ENCODE results near the gene KCNK15.
"Not testable (repeated sequence)": the region's sequence is repeated elsewhere in the genome, so short reads cannot be mapped to it uniquely, and the experiment has no call there.

Gene KCNK15

GRCh38 chr20:44756011-44756688 lies 10.5 kb downstream of the KCNK15 start:
- DNase-seq (ENCODE audit: low read depth in 4 of 4, low spot score in 1 of 4), result no peak

DNA sequence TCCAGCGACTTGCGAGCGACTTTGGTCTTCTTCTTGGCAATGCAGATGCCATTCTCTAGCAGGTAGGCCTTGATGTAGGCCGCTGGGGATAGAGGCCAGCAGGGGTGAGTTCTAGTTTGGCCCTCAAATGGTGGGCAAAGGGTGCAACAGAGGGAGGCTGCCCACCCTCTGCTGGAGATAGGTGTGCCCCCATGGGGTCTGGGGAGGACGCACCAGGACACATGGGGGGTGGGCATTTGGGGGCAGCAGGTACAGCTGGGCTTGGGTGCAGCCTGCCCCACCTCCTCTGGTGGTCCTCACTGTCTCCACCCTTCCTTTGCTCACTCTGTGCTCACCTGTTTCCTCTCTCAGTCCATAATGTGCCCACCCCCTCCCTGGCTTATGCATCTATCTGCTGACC lies 11.3 kb downstream of the KCNK15 start:
- DNase-seq (ENCODE audit: low read depth in 4 of 4, low spot score in 1 of 4), result no peak

- DNase-seq (ENCODE audit: low read depth in 4 of 4, low spot score in 1 of 4), result no peak
These were observed 12.8 kb downstream of the KCNK15 start for GRCh38 chr20:44758247-44759101.

DNA sequence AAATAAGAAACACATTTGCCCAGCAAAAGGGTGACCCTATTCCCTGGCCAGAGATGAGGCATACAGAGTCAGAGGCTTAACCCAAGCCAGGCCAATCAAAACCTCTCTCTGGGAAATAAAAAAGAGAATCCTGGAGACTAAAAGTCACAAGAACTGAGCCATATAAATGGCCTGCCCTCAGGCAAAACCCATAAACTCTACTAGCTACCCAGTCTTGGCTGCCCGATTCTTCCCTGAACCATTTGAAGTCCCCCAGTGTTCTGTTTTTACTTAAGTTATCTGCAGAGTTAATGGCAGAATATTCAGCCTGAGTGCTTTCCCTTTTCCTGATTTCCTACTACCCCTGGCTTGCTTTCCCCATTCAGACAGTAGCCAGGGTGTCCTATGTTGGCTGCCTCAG lies 13.9 kb downstream of the KCNK15 start:
- DNase-seq (ENCODE audit: low read depth in 4 of 4, low spot score in 1 of 4), result no peak

DNA sequence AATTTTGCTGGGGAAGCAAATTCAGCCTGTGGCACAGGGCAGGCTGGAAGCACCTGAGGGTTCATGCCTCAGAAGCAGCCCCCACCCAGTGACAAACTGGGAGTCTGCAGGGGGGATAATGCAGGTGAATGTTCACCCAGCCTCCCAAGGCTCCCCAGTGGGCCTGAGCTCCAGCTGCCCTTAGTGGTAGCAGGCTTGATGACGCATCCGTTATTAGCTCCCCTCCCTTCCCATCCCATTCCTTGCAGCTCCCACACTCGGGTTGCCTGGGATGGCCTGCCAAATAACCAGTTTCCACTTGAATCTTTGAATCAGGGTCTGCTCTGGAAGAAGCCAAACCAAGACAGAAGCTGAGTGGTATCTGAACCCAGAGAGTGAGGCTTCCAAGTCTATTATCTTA lies 15.8 kb downstream of the KCNK15 start:
- DNase-seq (ENCODE audit: low read depth in 4 of 4, low spot score in 1 of 4), result no peak

GRCh38 chr20:44762466-44763140 lies 16.9 kb downstream of the KCNK15 start:
- DNase-seq (ENCODE audit: low read depth in 4 of 4, low spot score in 1 of 4), result no peak

- DNase-seq (ENCODE audit: low read depth in 4 of 4, low spot score in 1 of 4), result not testable (repeated sequence)
These were observed 18.1 kb downstream of the KCNK15 start for GRCh38 chr20:44763798-44764197.

GRCh38 chr20:44765091-44765490 lies 19.4 kb downstream of the KCNK15 start:
- DNase-seq (ENCODE audit: low read depth in 4 of 4, low spot score in 1 of 4), result no peak

- no peak for DNase-seq (ENCODE audit: low read depth in 4 of 4, low spot score in 1 of 4)
These were observed 20.2 kb downstream of the KCNK15 start for GRCh38 chr20:44765701-44766347.

DNA sequence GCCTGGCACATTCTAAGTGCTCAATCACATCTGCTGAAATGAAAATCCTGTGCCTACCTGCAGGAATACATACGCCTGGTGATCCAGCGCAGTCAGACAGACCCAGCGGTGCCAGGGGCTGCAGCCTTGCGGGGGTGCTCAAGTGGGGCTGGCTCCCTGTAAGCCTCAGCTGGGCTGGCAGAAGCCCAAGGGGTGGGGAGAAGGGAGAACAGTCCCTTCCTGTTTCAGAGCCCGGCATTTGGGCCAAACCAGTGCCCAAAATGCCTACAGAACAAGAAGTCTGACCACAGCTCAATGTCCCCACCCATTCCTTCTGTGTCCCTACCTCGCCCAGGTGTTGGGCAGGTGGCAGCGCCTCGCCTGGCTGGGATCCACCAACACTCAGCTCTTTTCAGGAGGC lies 22.6 kb downstream of the KCNK15 start:
- DNase-seq (ENCODE audit: low read depth in 4 of 4, low spot score in 1 of 4), result no peak

DNA sequence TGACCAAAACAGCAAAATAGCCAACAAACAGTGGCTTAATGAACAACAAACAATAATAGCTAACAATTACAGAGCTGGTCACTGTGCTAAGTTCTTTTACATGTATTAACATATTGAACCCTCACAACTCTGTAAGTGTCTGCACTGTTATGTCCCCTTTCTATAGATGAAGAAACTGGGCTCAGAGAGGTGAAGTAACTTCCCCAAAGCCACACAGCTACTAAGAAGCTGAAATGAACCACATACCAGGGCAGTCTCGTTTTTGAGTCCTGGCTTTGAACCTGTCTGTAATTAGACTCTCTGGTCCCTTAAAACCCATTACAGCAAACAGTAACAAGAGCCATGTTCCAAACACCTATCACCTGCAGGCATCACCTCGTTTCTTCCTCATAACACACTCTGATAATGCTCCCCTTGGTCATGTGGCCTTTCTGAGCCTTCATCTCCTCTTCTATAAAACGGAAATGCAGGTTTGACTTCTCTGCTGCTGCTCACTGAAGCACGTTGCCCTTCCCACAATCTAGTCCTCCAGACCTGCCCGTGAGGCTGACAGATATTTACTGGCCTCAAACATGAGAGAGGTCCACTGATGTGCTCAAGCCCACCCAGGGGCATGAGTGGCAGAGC lies 23.3 kb downstream of the KCNK15 start:
- DNase-seq (ENCODE audit: low read depth in 4 of 4, low spot score in 1 of 4), result no peak

- no peak for DNase-seq (ENCODE audit: low read depth in 4 of 4, low spot score in 1 of 4)
These were observed 23.8 kb downstream of the KCNK15 start for GRCh38 chr20:44769481-44769863.

DNA sequence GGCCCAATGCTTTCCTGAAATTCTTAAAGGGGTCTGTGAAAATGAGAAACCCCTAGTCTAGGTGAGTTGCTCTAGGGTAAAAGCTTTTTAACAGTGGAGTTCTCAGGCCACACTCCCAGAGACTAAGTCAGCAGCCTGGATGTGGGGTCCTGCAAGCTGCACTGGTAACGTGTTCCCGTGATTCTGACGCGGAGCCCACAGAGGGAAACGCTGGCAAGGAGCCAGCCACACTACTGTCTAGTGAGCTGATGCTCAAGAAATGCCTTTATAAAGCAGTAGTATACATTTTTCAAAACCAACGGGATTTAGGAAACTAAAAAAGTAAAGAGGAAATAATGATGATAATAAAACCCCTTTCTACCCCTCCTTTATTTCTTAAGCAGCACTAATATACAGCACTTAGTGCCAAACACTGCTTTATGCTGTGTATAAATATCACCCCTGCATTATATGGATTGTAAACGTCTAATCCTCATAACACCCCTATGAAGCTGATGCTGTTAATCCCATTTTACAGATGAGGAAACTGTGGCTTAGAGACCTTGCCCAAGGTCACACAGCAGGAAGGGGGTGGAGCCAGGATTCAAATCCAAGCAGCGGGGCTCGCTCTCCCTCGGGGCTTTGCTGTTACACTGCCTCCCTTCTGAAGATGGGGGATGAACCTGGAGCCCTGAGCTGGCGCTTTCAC lies 25.0 kb downstream of the KCNK15 start:
- DNase-seq (ENCODE audit: low read depth in 4 of 4, low spot score in 1 of 4), result no peak

GRCh38 chr20:44771172-44771535 lies 25.5 kb downstream of the KCNK15 start:
- DNase-seq (ENCODE audit: low read depth in 4 of 4, low spot score in 1 of 4), result no peak

- no peak for DNase-seq (ENCODE audit: low read depth in 4 of 4, low spot score in 1 of 4)
These were observed 27.0 kb downstream of the KCNK15 start for GRCh38 chr20:44772636-44773035.

- DNase-seq (ENCODE audit: low read depth in 4 of 4, low spot score in 1 of 4), result no peak
These were observed 27.6 kb downstream of the KCNK15 start for GRCh38 chr20:44773070-44773829.

DNA sequence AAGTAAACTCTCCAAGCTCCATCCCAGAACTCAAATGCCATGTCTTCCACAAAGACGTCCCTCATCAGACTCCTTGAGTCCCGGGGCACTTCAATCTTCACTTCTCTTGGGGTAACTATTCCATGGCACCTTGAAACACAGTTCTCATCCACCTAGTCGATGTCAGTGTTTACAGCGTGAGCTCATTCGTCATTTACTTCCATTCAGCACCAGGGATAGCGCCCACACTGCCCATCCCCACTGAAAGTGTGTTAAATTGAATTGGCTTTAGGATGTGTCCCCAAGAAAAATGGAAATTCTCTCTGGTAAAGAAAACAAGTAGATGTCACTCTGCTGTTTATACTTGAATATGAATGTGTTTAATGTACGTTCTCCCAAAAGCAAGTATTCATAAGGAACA lies 31.3 kb downstream of the KCNK15 start:
- no peak for DNase-seq (ENCODE audit: low read depth in 4 of 4, low spot score in 1 of 4)

GRCh38 chr20:44780226-44780625 lies 34.6 kb downstream of the KCNK15 start:
- DNase-seq (ENCODE audit: low read depth in 4 of 4, low spot score in 1 of 4), result peak; percentile 7 to 17 (median 9)

GRCh38 chr20:44781118-44781517 lies 35.5 kb downstream of the KCNK15 start:
- no peak for DNase-seq (ENCODE audit: low read depth in 4 of 4, low spot score in 1 of 4)

DNA sequence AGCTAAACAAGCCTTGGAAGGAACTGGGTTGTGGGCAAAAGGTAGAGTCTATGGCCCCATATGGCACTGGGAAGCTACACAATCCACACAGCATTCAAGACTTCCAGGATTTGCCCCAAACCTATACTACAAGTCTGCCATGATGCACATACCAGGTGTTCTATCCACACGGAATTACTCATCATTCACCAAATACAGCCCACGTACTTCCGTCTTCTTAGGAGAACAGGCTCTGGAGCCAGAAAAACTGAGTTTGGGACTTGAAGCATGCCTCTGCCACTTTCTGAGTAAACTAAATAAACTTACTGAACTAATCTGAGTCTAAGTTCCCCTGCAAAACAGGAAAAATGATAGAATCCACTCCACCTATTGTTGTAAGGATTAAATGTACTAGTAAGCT lies 36.1 kb downstream of the KCNK15 start:
- DNase-seq (ENCODE audit: low read depth in 4 of 4, low spot score in 1 of 4), result no peak

All from stimulated activated CD4-positive, alpha-beta T cell treated with anti-CD3 and anti-CD28 coated beads, Interleukin-1b, Interleukin-23, amount 100 ng/mL, for 24 hours (primary cell).